Esophagus squamous epithelium (tissue), 5 donors: ENCODE measurements around the gene LGR6. TPM values are rescaled to one million over a fixed set of nuclear protein-coding genes. Genes with fewer than 3 reads are reported as not detected.
A peak's percentile ranks its signal among the peaks of the same experiment; 100 is the strongest.

Source experiments
- DNase-seq: peaks from one replicate; lab custom pipeline; 2025; lab: John Stamatoyannopoulos, UW
- H3K27ac ChIP-seq, 4 donors: fragments of 200-600 bp; sonication (generic); one replicate each; pipeline ENCODE4 v1.5.1; 2016 to 2019; ENCODE audit warnings: mild to moderate bottlenecking in 1 of 4
- H3K27me3 ChIP-seq, 4 donors: fragments of 200-600 bp; sonication (generic); 1 replicate in 3 of 4; 2 replicates in 1 of 4; pipeline versions ENCODE4 v1.5.1 to v1.6.0; 2017 to 2021; ENCODE audit warnings: antibody characterized with exemption in 1 of 4
- H3K36me3 ChIP-seq, 3 donors: fragments of 200-600 bp; sonication (generic); one replicate each; pipeline ENCODE4 v1.5.1; 2016 to 2019
- H3K4me1 ChIP-seq, 3 donors: fragments of 200-600 bp; sonication (generic); one replicate each; pipeline ENCODE4 v1.5.1; 2017 to 2019
- H3K4me3 ChIP-seq, 4 donors: fragments of 200-600 bp; sonication (generic); 1 replicate in 3 of 4; 2 replicates in 1 of 4; pipeline ENCODE4 v1.5.1; 2016 to 2019; ENCODE audit warnings: mild to moderate bottlenecking in 2 of 4, moderate library complexity in 1 of 4
- H3K9me3 ChIP-seq, 3 donors: fragments of 200-600 bp; sonication (generic); one replicate each; pipeline ENCODE4 v1.5.1; 2016 to 2019
- CTCF ChIP-seq, 6 experiments: fragments of 450-650 bp in 4 of 6; fragments of 200-600 bp in 2 of 6; sonication (generic) in 2 of 6; IDR thresholded peaks; one replicate each; pipeline ENCODE4 v1.5.1; 2016 to 2019; ENCODE audit warnings: antibody characterized with exemption in 6 of 6, mild to moderate bottlenecking in 4 of 6, moderate library complexity in 4 of 6
- POLR2A ChIP-seq, 4 donors: fragments of 450-650 bp; IDR thresholded peaks; one replicate each; pipeline ENCODE4 v1.6.1; 2017; ENCODE audit warnings: antibody characterized with exemption in 4 of 4, mild to moderate bottlenecking in 4 of 4, moderate library complexity in 3 of 4
- WGBS, 2 donors: methylation state at CpG; one replicate each; pipeline ENCODE4 v1.1.5; 2018; 5-methylcytosine and 5-hydroxymethylcytosine counted together
- intact Hi-C: fragments of 100-400 bp; cut with DNase I; formaldehyde crosslinking; loops from one replicate; pipeline ENCODE4 v1.15.0; 2022
- total RNA-seq, 4 donors: library from RNA; depleted of rRNA; stranded (reverse); fragments of >200 nt; gene quantifications; one replicate each; pipeline ENCODE4 v1.1.0, GENCODE V29; 2016
- donor health status: DM: yes; HTN: yes; CAD: no.

LGR6 gene
- total RNA-seq, 4 donors from 2014 or later = 0.53 to 6.4 (median 2.9) TPM

DNA sequence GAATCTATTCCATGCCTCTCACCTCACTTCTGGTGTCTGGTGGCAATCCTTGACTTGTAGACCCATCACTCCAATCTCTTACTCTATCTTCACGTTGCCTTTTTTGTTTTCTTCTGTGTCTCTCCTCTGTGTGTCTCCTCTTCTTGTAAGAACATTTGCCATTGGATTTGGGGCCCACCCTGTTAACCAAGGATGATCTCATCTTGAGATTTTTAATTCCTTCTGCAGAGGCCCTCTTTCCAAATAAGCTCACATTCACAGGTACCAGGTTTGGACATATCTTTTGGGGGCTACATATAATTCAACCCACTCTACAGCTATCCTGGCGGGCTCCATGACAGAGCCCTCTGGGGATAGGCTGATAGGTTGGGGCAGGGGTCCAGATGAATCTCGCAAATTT is 92.3 kb downstream of the LGR6 start:
- WGBS, 2 donors = 78 to 82% methylated on average over 2 to 3 of the region's 3 CpGs
- Histone ChIP-seq H3K4me1 (peaks cover 0 to 41% (median 12%) of the 10 kb centered on the region in 3 donors), H3K36me3 (no peaks in the 10 kb centered on the region), H3K27me3 (peaks cover 0 to 100% (median 0%) of the 10 kb centered on the region in 4 donors), H3K9me3 (no peaks in the 10 kb centered on the region), H3K4me3 (no peak overlapping the region), H3K27ac (no peak overlapping the region)
- intact Hi-C loops = no loop called here
- DNase-seq = no peak
- no peak for TF ChIP-seq POLR2A (IDR thresholded peaks at IDR 0.05)
- no peak for TF ChIP-seq CTCF (IDR thresholded peaks at IDR 0.05)

DNA sequence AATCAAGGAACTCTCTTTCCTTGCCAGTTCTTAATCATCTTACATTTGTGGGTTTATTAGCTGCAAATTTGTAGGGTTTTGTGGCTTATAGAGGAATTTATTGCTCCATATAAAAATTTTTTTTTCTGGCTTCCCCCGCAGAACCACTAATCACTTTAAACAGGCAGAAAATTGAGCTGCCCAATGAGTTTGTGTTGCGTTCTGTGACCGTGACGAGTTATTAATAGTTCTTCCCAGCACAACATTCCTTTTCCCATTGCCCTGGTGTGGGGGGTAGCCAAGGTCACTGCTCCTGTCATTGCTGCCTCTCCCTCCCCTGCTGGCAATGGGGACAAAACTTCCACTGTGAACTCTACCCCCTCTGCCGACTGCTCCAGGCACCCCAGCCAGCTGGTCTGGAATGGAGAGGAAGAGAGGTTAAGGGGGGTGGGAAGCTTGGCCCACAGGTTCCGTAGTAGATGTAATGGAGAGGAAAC is 93.1 kb downstream of the LGR6 start:
- peaks cover 0 to 100% (median 0%) of the 10 kb centered on the region in 4 donors for H3K27me3 ChIP-seq
- H3K9me3 ChIP-seq = no peaks in the 10 kb centered on the region
- H3K4me3 ChIP-seq = no peak overlapping the region
- TF ChIP-seq CTCF (IDR thresholded peaks at IDR 0.05) = no peak
- no peak for TF ChIP-seq POLR2A (IDR thresholded peaks at IDR 0.05)
- H3K36me3 ChIP-seq = no peaks in the 10 kb centered on the region
- peak overlapping the region in 1 of 4 donors; percentile 11 for H3K27ac ChIP-seq
- H3K4me1 ChIP-seq = peaks cover 0 to 34% (median 12%) of the 10 kb centered on the region in 3 donors
- whole genome bisulfite sequencing, 2 donors = 51 to 67% methylated on average over 5 to 6 of the region's 6 CpGs
- no peak for DNase-seq
- intact Hi-C loops = no loop called here

DNA sequence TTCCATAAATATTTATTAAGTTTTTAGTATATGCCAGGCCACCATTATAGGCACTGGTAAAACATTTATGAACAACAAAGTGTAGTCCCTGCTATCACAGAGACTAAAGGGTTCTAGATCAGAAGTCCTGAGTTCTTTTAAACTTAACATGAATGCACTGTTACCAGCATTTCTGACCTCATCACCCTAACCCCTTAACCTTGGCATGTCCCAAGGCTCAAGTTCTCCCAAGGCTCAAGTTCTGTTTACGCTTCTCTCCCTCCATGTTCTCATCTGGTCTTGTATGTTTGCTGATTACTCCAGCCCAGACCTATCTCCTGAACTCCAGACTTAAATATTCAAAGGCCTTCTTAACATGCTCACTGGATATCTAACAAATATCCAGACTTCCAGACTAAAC is 93.6 kb downstream of the LGR6 start:
- Histone ChIP-seq H3K36me3 (no peaks in the 10 kb centered on the region), H3K4me3 (no peak overlapping the region)
- 82 to 100% methylated on average over 1 of the region's 1 CpG for WGBS, 2 donors

GRCh38 chr1:202288177-202288576 is 94.6 kb downstream of the LGR6 start:
- intact Hi-C loops = no loop called here
- no peak overlapping the region for H3K4me3 ChIP-seq
- WGBS, 2 donors = 78 to 86% methylated on average over 3 of the region's 3 CpGs
- H3K27ac ChIP-seq = no peak overlapping the region
- H3K9me3 ChIP-seq = no peaks in the 10 kb centered on the region
- H3K4me1 ChIP-seq = peaks cover 0 to 18% (median 7%) of the 10 kb centered on the region in 3 donors
- no peak for DNase-seq
- H3K27me3 ChIP-seq = peaks cover 0 to 94% (median 0%) of the 10 kb centered on the region in 4 donors
- no peaks in the 10 kb centered on the region for H3K36me3 ChIP-seq
- TF ChIP-seq POLR2A (IDR thresholded peaks at IDR 0.05) (no peak), CTCF (IDR thresholded peaks at IDR 0.05) (no peak)

More for the DNA sequence above, 93.6 kb downstream of the LGR6 start:
- peaks cover 0 to 98% (median 0%) of the 10 kb centered on the region in 4 donors for H3K27me3 ChIP-seq
- TF ChIP-seq CTCF (IDR thresholded peaks at IDR 0.05) = no peak
- TF ChIP-seq POLR2A (IDR thresholded peaks at IDR 0.05) = no peak
- peak overlapping the region in 1 of 4 donors; percentile 11 for H3K27ac ChIP-seq
- intact Hi-C loops = no loop called here
- H3K9me3 ChIP-seq = no peaks in the 10 kb centered on the region
- no peak for DNase-seq
- peaks cover 0 to 28% (median 12%) of the 10 kb centered on the region in 3 donors for H3K4me1 ChIP-seq

DNA sequence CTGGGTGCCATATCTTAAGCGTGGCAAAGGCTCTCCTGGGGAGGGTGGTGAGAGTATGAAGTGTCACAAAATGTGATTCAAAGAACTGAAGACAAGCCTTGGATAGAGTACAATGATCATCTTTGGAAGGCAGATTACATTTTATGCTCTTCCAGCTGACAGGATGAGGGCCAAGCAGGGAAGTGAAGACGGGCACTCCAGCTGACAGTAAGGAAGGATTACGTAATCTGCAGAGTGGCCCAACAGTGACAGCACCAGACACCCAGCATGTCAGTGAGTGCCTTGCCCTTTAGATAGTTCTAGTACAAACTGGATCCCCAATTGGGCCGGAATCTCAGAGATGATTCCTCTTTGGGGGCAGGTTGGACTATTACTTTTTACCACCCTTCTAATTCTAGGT is 95.4 kb downstream of the LGR6 start:
- Histone ChIP-seq H3K4me3 (no peak overlapping the region), H3K9me3 (no peaks in the 10 kb centered on the region), H3K4me1 (peaks cover 0 to 10% (median 1%) of the 10 kb centered on the region in 3 donors), H3K36me3 (no peaks in the 10 kb centered on the region), H3K27ac (no peak overlapping the region), H3K27me3 (peaks cover 0 to 94% (median 0%) of the 10 kb centered on the region in 4 donors)
- TF ChIP-seq CTCF (IDR thresholded peaks at IDR 0.05) (no peak), POLR2A (IDR thresholded peaks at IDR 0.05) (no peak)
- intact Hi-C loops = no loop called here
- 68 to 80% methylated on average over 4 of the region's 4 CpGs for WGBS, 2 donors
- DNase-seq = no peak
